ENCODE results near the gene FGG. TPM values are rescaled to one million over a fixed set of nuclear protein-coding genes. Genes with fewer than 3 reads are reported as not detected.

Gene FGG
- polyA plus RNA-seq, 4 donors: 0.42 to 143 TPM; not detected in 2

DNA sequence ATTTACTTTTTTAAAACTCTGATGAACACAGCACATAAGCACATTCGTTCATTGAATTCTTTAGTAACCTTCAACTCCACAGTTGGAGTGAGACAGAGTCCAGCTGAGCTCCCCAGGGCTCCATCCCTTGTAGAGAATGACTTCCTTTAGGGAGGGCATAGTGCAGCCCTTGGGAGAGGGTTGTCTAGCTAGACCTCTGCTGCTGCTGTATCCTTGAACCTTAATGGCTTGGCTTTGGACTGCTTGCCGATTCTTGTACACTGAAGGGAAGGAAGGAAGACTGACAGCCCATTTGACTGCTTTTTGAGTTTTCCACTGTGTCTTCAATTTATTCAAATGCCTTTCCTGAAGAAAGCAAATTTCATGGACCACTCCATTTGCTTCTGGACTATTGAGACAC lies 19.4 kb upstream of the FGG start:
- no peaks in the 10 kb centered on the region for H3K9me3 ChIP-seq (ENCODE audit: control insufficient read depth in 2 of 2, insufficient read depth in 1 of 2, low read depth in 1 of 2, low read length in 1 of 2)
- H3K27ac ChIP-seq (ENCODE audit: low read depth in 1 of 3, low read length in 2 of 3): no peak overlapping the region
- DNase-seq: no peak
- peaks cover 0 to 7% (median 0%) of the 10 kb centered on the region in 3 donors for H3K4me1 ChIP-seq (ENCODE audit: control insufficient read depth in 3 of 3, insufficient read depth in 2 of 3, low read depth in 1 of 3, low read length in 2 of 3)
- H3K4me3 ChIP-seq (ENCODE audit: low read depth in 1 of 3, low read length in 3 of 3): no peak overlapping the region
- 60 to 67% (median 61%) methylated on average over 2 of the region's 2 CpGs for WGBS, 3 donors
- peaks cover 0 to 7% (median 4%) of the 10 kb centered on the region in 3 donors for H3K27me3 ChIP-seq (ENCODE audit: control insufficient read depth in 3 of 3, insufficient read depth in 3 of 3, low read length in 3 of 3)
- no peaks in the 10 kb centered on the region for H3K36me3 ChIP-seq (ENCODE audit: control insufficient read depth in 3 of 3, insufficient read depth in 2 of 3, low read depth in 1 of 3, low read length in 3 of 3)
- no peak for FAIRE-seq

DNA sequence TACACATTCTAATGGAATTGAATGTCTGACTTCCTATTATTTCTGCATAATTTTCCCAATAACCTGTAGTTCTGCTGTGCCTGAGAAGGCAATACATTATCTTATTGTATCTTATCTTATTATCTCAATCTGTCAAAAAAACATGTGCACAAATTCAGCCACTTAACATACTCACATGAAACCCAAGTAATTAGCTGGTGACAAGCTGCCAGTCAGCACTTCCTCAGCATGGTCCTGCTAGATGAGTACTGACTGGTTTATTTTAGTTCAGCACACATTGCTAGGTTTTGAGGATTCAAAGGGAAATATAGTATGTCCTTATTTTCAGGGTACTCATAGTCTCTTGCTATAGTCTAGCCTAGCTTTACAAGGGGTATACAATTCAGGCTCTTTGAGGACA lies 17.9 kb upstream of the FGG start:
- Histone ChIP-seq H3K4me3 (ENCODE audit: low read depth in 1 of 3, low read length in 3 of 3) (no peak overlapping the region), H3K27me3 (ENCODE audit: control insufficient read depth in 3 of 3, insufficient read depth in 3 of 3, low read length in 3 of 3) (peaks cover 0 to 7% (median 4%) of the 10 kb centered on the region in 3 donors), H3K9me3 (ENCODE audit: control insufficient read depth in 2 of 2, insufficient read depth in 1 of 2, low read depth in 1 of 2, low read length in 1 of 2) (no peaks in the 10 kb centered on the region), H3K27ac (ENCODE audit: low read depth in 1 of 3, low read length in 2 of 3) (no peak overlapping the region), H3K36me3 (ENCODE audit: control insufficient read depth in 3 of 3, insufficient read depth in 2 of 3, low read depth in 1 of 3, low read length in 3 of 3) (no peaks in the 10 kb centered on the region), H3K4me1 (ENCODE audit: control insufficient read depth in 3 of 3, insufficient read depth in 2 of 3, low read depth in 1 of 3, low read length in 2 of 3) (peaks cover 0 to 15% (median 0%) of the 10 kb centered on the region in 3 donors)
- DNase-seq: no peak
- FAIRE-seq: no peak

DNA sequence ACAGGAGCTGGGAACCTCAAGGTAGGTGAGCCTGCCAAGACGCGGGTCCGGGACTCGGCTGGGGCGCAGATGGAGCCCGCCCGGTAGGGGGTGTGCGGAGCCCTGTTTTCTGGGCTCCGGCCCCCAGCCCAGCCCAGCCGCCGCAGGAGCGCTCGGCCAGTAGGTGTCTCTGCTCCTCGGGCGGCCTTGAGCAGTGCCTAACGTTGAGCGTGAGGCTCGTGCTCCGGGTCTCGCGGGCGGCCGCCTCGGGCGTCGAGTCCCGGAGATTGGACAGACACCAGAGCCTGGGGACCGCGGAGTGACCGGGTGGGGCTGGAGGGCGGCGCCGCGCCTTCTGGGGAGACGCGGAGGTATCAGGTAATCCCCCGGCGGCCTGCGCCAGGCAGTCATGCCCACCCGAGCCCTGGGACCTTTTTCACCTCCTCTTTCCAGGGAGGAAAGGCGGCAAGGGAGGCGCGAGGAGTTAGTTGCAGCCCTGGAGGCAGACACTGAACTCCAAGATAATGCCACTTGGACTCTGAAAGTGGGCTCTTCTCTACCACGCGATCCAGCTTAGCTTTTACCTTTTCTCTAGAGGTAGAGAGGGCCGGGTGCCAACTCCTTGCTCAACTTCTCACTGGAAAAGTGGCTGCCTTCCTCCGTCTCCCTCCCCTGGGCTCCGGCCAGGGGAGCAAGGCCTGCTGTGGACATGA lies 14.5 kb upstream of the FGG start:
- no peaks in the 10 kb centered on the region for H3K36me3 ChIP-seq (ENCODE audit: control insufficient read depth in 3 of 3, insufficient read depth in 2 of 3, low read depth in 1 of 3, low read length in 3 of 3)
- peaks cover 0 to 7% (median 4%) of the 10 kb centered on the region in 3 donors for H3K27me3 ChIP-seq (ENCODE audit: control insufficient read depth in 3 of 3, insufficient read depth in 3 of 3, low read length in 3 of 3)
- WGBS, 3 donors: 3 to 8% (median 6%) methylated on average over 40 to 48 of the region's 48 CpGs
- H3K27ac ChIP-seq (ENCODE audit: low read depth in 1 of 3, low read length in 2 of 3): peak overlapping the region in 1 of 3 donors; percentile 21
- no peaks in the 10 kb centered on the region for H3K9me3 ChIP-seq (ENCODE audit: control insufficient read depth in 2 of 2, insufficient read depth in 1 of 2, low read depth in 1 of 2, low read length in 1 of 2)
- DNase-seq (peak; percentile 44 to 78), FAIRE-seq (no peak)
- peaks cover 0 to 17% (median 0%) of the 10 kb centered on the region in 3 donors for H3K4me1 ChIP-seq (ENCODE audit: control insufficient read depth in 3 of 3, insufficient read depth in 2 of 3, low read depth in 1 of 3, low read length in 2 of 3)
- peak overlapping the region in 2 of 3 donors; percentile 21 to 47 for H3K4me3 ChIP-seq (ENCODE audit: low read depth in 1 of 3, low read length in 3 of 3)

DNA sequence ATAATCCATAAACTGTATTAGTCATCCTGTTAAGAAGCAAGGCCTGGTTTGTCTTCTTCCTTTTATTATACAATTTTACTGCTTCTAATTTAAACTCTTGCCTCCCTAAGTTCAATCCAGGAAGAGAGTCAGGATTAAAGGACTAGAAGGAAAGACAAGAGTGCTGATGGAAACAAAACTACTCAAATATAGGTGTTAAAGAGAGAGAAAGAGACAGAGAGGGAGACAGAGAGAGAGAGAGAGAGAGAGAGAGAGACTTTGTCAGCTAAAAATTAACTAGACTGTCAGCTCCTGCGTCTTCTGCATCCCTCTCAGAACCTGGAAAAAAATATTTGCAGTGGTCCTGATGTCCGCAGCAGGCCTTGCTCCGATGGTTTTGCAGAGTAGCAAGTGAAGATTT lies 13.5 kb upstream of the FGG start:
- no peak overlapping the region for H3K4me3 ChIP-seq (ENCODE audit: low read depth in 1 of 3, low read length in 3 of 3)
- H3K36me3 ChIP-seq (ENCODE audit: control insufficient read depth in 3 of 3, insufficient read depth in 2 of 3, low read depth in 1 of 3, low read length in 3 of 3): no peaks in the 10 kb centered on the region
- H3K9me3 ChIP-seq (ENCODE audit: control insufficient read depth in 2 of 2, insufficient read depth in 1 of 2, low read depth in 1 of 2, low read length in 1 of 2): no peaks in the 10 kb centered on the region
- H3K27ac ChIP-seq (ENCODE audit: low read depth in 1 of 3, low read length in 2 of 3): no peak overlapping the region
- H3K4me1 ChIP-seq (ENCODE audit: control insufficient read depth in 3 of 3, insufficient read depth in 2 of 3, low read depth in 1 of 3, low read length in 2 of 3): peaks cover 0 to 17% (median 0%) of the 10 kb centered on the region in 3 donors
- no peak for FAIRE-seq
- DNase-seq: peak; percentile 14 to 50
- peaks cover 0 to 7% (median 4%) of the 10 kb centered on the region in 3 donors for H3K27me3 ChIP-seq (ENCODE audit: control insufficient read depth in 3 of 3, insufficient read depth in 3 of 3, low read length in 3 of 3)
- 71 to 84% (median 77%) methylated on average over 3 of the region's 3 CpGs for WGBS, 3 donors

DNA sequence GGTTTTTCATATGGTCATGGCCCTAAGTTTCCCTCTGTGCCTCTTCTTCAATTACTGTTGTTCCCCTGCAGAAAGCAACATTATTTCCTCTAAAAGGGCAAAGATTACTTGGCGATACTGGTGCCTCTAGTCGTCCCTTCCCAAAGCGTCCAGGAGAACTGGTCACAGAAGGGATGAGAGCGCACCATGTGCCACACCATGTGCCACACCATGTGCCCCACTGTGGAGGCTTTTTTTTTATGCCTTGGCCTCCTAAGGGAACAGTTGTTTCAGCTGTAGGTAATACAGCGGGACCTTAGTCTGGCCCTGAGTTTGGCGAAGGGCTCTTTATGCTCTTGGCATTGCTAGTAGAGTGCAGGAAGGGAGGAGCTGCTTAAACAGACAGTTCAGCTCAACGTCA lies 11.5 kb upstream of the FGG start:
- peaks cover 0 to 7% (median 4%) of the 10 kb centered on the region in 3 donors for H3K27me3 ChIP-seq (ENCODE audit: control insufficient read depth in 3 of 3, insufficient read depth in 3 of 3, low read length in 3 of 3)
- FAIRE-seq (no peak), DNase-seq (no peak)
- peaks cover 0 to 17% (median 0%) of the 10 kb centered on the region in 3 donors for H3K4me1 ChIP-seq (ENCODE audit: control insufficient read depth in 3 of 3, insufficient read depth in 2 of 3, low read depth in 1 of 3, low read length in 2 of 3)
- H3K27ac ChIP-seq (ENCODE audit: low read depth in 1 of 3, low read length in 2 of 3): no peak overlapping the region
- H3K36me3 ChIP-seq (ENCODE audit: control insufficient read depth in 3 of 3, insufficient read depth in 2 of 3, low read depth in 1 of 3, low read length in 3 of 3): no peaks in the 10 kb centered on the region
- H3K4me3 ChIP-seq (ENCODE audit: low read depth in 1 of 3, low read length in 3 of 3): no peak overlapping the region
- WGBS, 3 donors: 80 to 85% (median 83%) methylated on average over 7 of the region's 7 CpGs
- no peaks in the 10 kb centered on the region for H3K9me3 ChIP-seq (ENCODE audit: control insufficient read depth in 2 of 2, insufficient read depth in 1 of 2, low read depth in 1 of 2, low read length in 1 of 2)

DNA sequence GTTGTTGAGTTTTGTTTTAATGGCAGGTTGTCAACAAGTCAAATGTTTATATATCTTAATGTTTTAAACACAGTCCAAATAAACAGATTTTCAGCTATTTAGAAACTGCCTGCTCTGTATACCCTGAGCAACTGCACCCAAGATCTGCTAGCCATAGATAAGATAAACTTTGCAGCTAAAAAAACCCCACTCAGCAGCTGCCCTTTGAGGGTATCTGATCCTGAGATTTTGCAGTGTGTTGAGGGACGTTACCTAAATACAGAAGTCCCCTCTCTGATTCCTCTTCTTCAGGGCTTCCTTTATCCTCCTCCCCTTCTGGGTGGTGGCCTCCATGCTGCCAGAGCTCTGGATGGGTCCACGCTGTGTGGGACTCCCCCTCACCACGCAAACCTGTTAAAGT lies 11.0 kb upstream of the FGG start:
- H3K4me3 ChIP-seq (ENCODE audit: low read depth in 1 of 3, low read length in 3 of 3): no peak overlapping the region
- DNase-seq (no peak), FAIRE-seq (no peak)
- H3K36me3 ChIP-seq (ENCODE audit: control insufficient read depth in 3 of 3, insufficient read depth in 2 of 3, low read depth in 1 of 3, low read length in 3 of 3): no peaks in the 10 kb centered on the region
- 71 to 88% (median 77%) methylated on average over 3 of the region's 3 CpGs for WGBS, 3 donors
- H3K27me3 ChIP-seq (ENCODE audit: control insufficient read depth in 3 of 3, insufficient read depth in 3 of 3, low read length in 3 of 3): peaks cover 0 to 7% (median 3%) of the 10 kb centered on the region in 3 donors
- peaks cover 0 to 19% (median 2%) of the 10 kb centered on the region in 3 donors for H3K4me1 ChIP-seq (ENCODE audit: control insufficient read depth in 3 of 3, insufficient read depth in 2 of 3, low read depth in 1 of 3, low read length in 2 of 3)
- H3K9me3 ChIP-seq (ENCODE audit: control insufficient read depth in 2 of 2, insufficient read depth in 1 of 2, low read depth in 1 of 2, low read length in 1 of 2): no peaks in the 10 kb centered on the region
- H3K27ac ChIP-seq (ENCODE audit: low read depth in 1 of 3, low read length in 2 of 3): no peak overlapping the region

DNA sequence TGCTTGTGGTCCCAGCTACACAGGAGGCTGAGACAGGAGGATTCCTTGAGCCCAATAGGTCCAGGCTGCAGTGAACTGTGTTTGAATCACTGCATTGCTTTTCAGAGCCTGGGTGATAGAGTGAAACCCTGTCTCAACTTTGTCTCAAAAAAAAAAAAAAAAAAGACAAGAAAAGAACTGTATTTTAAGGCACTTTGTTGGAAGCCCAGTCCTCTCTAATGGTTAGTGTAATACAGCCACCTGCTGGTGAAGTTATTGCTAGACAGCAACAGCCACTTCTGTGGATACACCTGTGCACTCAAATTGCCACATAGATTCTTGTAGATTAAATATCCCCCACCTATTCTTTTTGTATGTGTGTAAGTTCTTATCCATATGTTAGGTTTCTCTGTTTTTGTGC lies 10.1 kb upstream of the FGG start:
- no peak overlapping the region for H3K4me3 ChIP-seq (ENCODE audit: low read depth in 1 of 3, low read length in 3 of 3)
- FAIRE-seq (no peak), DNase-seq (peak; percentile 44 to 67)
- H3K27me3 ChIP-seq (ENCODE audit: control insufficient read depth in 3 of 3, insufficient read depth in 3 of 3, low read length in 3 of 3): peaks cover 0 to 7% (median 1%) of the 10 kb centered on the region in 3 donors
- no peaks in the 10 kb centered on the region for H3K36me3 ChIP-seq (ENCODE audit: control insufficient read depth in 3 of 3, insufficient read depth in 2 of 3, low read depth in 1 of 3, low read length in 3 of 3)
- H3K9me3 ChIP-seq (ENCODE audit: control insufficient read depth in 2 of 2, insufficient read depth in 1 of 2, low read depth in 1 of 2, low read length in 1 of 2): no peaks in the 10 kb centered on the region
- H3K27ac ChIP-seq (ENCODE audit: low read depth in 1 of 3, low read length in 2 of 3): no peak overlapping the region
- peaks cover 0 to 24% (median 2%) of the 10 kb centered on the region in 3 donors for H3K4me1 ChIP-seq (ENCODE audit: control insufficient read depth in 3 of 3, insufficient read depth in 2 of 3, low read depth in 1 of 3, low read length in 2 of 3)

DNA sequence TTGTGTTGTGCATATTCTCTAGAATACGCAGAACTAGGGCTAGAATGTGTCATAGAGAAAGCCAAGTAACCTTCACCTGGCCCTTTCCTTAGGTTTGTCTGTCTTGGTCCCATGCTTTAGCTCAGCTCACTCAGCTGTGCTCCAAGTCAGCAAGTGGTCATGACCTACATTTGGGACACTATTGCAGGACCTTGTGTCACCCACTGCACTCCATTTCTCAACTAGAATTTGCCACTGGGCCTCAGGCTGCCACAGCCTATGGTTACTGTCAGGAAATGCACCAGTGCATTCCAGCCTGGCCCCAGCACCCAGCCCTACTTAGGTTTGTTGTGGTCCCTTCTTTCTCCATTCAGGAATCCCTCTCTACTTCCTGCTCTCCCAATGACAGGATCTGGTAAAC lies 7.7 kb upstream of the FGG start:
- Histone ChIP-seq H3K27me3 (ENCODE audit: control insufficient read depth in 3 of 3, insufficient read depth in 3 of 3, low read length in 3 of 3) (peaks cover 0 to 1% (median 0%) of the 10 kb centered on the region in 3 donors), H3K9me3 (ENCODE audit: control insufficient read depth in 2 of 2, insufficient read depth in 1 of 2, low read depth in 1 of 2, low read length in 1 of 2) (no peaks in the 10 kb centered on the region), H3K27ac (ENCODE audit: low read depth in 1 of 3, low read length in 2 of 3) (no peak overlapping the region), H3K4me1 (ENCODE audit: control insufficient read depth in 3 of 3, insufficient read depth in 2 of 3, low read depth in 1 of 3, low read length in 2 of 3) (peaks cover 0 to 26% (median 8%) of the 10 kb centered on the region in 3 donors), H3K4me3 (ENCODE audit: low read depth in 1 of 3, low read length in 3 of 3) (no peak overlapping the region), H3K36me3 (ENCODE audit: control insufficient read depth in 3 of 3, insufficient read depth in 2 of 3, low read depth in 1 of 3, low read length in 3 of 3) (no peaks in the 10 kb centered on the region)
- FAIRE-seq: no peak
- 2 to 60% (median 52%) methylated on average over 1 of the region's 1 CpG for WGBS, 3 donors
- no peak for DNase-seq

Measured in small intestine (tissue), 7 donors.